Cardiac fibroblast (primary cell): ENCODE data around the gene CSTPP1.

Experiments
- DNase-seq, 2 donors: peaks; one replicate each; pipeline versions ENCODE4 v3.0.0 to v3.0.0-alpha.2; 2010; ENCODE audit warnings: low read depth in 2 of 2
- H3K4me3 ChIP-seq, 2 donors: replicated peaks in 1 of 2; 1 replicate in 1 of 2; 2 replicates in 1 of 2; pipeline ENCODE4 v1.5.1; 2011; ENCODE audit warnings: low read depth in 2 of 2, low read length in 2 of 2, mild to moderate bottlenecking in 2 of 2, moderate library complexity in 1 of 2
- CTCF ChIP-seq: IDR thresholded peaks from one replicate; pipeline ENCODE4 v1.5.1; 2011; ENCODE audit warnings: low read depth, mild to moderate bottlenecking, low read length, inconsistent platforms

The CSTPP1 gene

GRCh38 chr11:47178737-47179654, 242.4 kb downstream of the CSTPP1 start:
- DNase-seq = no peak
- TF ChIP-seq CTCF = no peak
- H3K4me3 ChIP-seq = no peak overlapping the region

GRCh38 chr11:47179655-47179991, 243.1 kb downstream of the CSTPP1 start:
- peak; percentile 78 for TF ChIP-seq CTCF
- peak; percentile 53 to 56 for DNase-seq
- H3K4me3 ChIP-seq = no peak overlapping the region

- DNase-seq = no peak
- TF ChIP-seq CTCF = no peak
- no peak overlapping the region for H3K4me3 ChIP-seq
Observed at GRCh38 chr11:47180006-47180787, 243.6 kb downstream of the CSTPP1 start.

- no peak for DNase-seq
- H3K4me3 ChIP-seq = no peak overlapping the region
- no peak for TF ChIP-seq CTCF
Observed at GRCh38 chr11:47181271-47181670, 244.7 kb downstream of the CSTPP1 start.

- no peak overlapping the region for H3K4me3 ChIP-seq
- no peak for TF ChIP-seq CTCF
- DNase-seq = no peak
Observed at GRCh38 chr11:47182380-47182779, 245.8 kb downstream of the CSTPP1 start.

- DNase-seq = no peak
- no peak overlapping the region for H3K4me3 ChIP-seq
- no peak for TF ChIP-seq CTCF
Observed at GRCh38 chr11:47183031-47183856, 246.7 kb downstream of the CSTPP1 start.
